Measurements from ENCODE around the gene DHFR2.

DHFR2 gene

DNA sequence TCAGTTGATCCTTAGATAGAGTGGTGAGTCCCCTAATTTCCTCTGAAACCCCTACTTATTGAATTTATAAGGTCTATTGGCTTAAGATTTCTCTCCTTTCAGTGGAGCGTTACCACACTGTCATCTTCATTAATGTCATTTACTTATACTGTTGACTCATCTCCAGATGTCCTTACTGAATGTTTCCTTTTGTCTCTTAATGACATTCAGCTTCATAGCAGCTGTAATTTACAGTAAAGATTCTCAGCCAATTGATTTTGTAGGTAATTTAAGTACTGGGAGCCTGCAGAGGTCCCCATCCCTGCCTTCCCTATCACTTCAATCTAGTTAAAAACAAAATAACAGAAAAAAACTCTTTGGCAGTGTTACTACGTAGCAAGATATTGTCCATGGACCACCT is 53.1 kb downstream of the DHFR2 start:
- Histone ChIP-seq H3K56ac (ENCODE audit: low read length) (no peak overlapping the region), H3K9ac (ENCODE audit: low read length) (no peak overlapping the region), H3K23ac (ENCODE audit: low read length) (no peak overlapping the region), H3K36me3 (ENCODE audit: control insufficient read depth, insufficient read depth, low read length) (no peaks in the 10 kb centered on the region), H3K79me1 (ENCODE audit: low read length) (no peaks in the 10 kb centered on the region), H2BK120ac (ENCODE audit: low read depth, low read length) (no peak overlapping the region), H3K4ac (ENCODE audit: low read depth, low read length) (no peak overlapping the region), H3K79me2 (ENCODE audit: control insufficient read depth, insufficient read depth, low read length) (no peaks in the 10 kb centered on the region), H2BK15ac (replicated peaks; ENCODE audit: low read depth) (no peak overlapping the region), H2AK5ac (ENCODE audit: low read length) (no peak overlapping the region), H2BK5ac (ENCODE audit: low read length) (no peak overlapping the region), H3K27me3 (ENCODE audit: insufficient read depth, low read length, poor library complexity) (no peaks in the 10 kb centered on the region), H3K4me1 (ENCODE audit: control insufficient read depth, low read depth, low read length) (no peaks in the 10 kb centered on the region), H4K8ac (ENCODE audit: low read depth, low read length) (no peak overlapping the region), H3K18ac (ENCODE audit: low read length) (no peak overlapping the region), H4K5ac (ENCODE audit: low read length) (no peak overlapping the region), H3K27ac (ENCODE audit: low read depth, low read length) (no peak overlapping the region), H3K4me3 (ENCODE audit: low read length) (no peak overlapping the region), H3K4me2 (ENCODE audit: low read length) (no peak overlapping the region)
- no peak for DNase-seq
- no CpG with 5 or more reads among the region's 2 CpGs for WGBS (ENCODE audit: extremely low coverage, insufficient coverage, low lambda C conversion rate)

DNA sequence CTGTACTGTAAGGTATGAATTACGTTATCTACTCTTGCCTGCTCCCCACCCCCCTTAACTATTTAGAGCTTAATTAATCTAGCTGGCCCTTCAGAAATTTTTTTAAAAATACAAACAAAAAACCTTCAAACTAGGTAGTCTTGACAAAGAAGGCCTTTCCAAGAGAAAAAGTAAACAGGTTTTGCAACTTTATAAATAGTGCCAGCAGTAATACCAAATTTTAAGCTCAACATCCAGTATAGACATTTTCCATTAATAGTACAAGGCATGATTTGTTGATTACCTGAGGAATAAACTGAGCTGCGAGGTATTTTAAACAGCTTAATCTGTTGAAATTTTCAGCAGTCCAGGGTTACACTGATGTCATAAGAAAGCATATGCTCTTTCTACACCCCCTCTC is 54.5 kb downstream of the DHFR2 start:
- no peak overlapping the region for H4K5ac ChIP-seq (ENCODE audit: low read length)
- DNase-seq = no peak
- H2BK120ac ChIP-seq (ENCODE audit: low read depth, low read length) = no peak overlapping the region
- H3K56ac ChIP-seq (ENCODE audit: low read length) = no peak overlapping the region
- H3K4ac ChIP-seq (ENCODE audit: low read depth, low read length) = no peak overlapping the region
- H3K27ac ChIP-seq (ENCODE audit: low read depth, low read length) = no peak overlapping the region
- H3K23ac ChIP-seq (ENCODE audit: low read length) = no peak overlapping the region
- no peak overlapping the region for H3K4me3 ChIP-seq (ENCODE audit: low read length)
- no peak overlapping the region for H4K8ac ChIP-seq (ENCODE audit: low read depth, low read length)
- H3K36me3 ChIP-seq (ENCODE audit: control insufficient read depth, insufficient read depth, low read length) = no peaks in the 10 kb centered on the region
- H3K79me2 ChIP-seq (ENCODE audit: control insufficient read depth, insufficient read depth, low read length) = no peaks in the 10 kb centered on the region
- WGBS (ENCODE audit: extremely low coverage, insufficient coverage, low lambda C conversion rate) = no CpG with 5 or more reads among the region's 2 CpGs
- no peaks in the 10 kb centered on the region for H3K79me1 ChIP-seq (ENCODE audit: low read length)
- H3K9ac ChIP-seq (ENCODE audit: low read length) = no peak overlapping the region
- H2BK5ac ChIP-seq (ENCODE audit: low read length) = no peak overlapping the region
- H3K4me2 ChIP-seq (ENCODE audit: low read length) = no peak overlapping the region
- H2BK15ac ChIP-seq (replicated peaks; ENCODE audit: low read depth) = no peak overlapping the region
- H3K18ac ChIP-seq (ENCODE audit: low read length) = no peak overlapping the region
- no peaks in the 10 kb centered on the region for H3K4me1 ChIP-seq (ENCODE audit: control insufficient read depth, low read depth, low read length)
- no peaks in the 10 kb centered on the region for H3K27me3 ChIP-seq (ENCODE audit: insufficient read depth, low read length, poor library complexity)
- no peak overlapping the region for H2AK5ac ChIP-seq (ENCODE audit: low read length)

Measured in mesendoderm (in vitro differentiated cells).